NCI-H510A treated with DMSO at 0.1 percent for 48 hours (cell line): ENCODE measurements around the gene NOL9.

Experiments used
- DNase-seq: peaks from one replicate; lab custom pipeline; 2025; lab: John Stamatoyannopoulos, UW

Gene NOL9

DNA sequence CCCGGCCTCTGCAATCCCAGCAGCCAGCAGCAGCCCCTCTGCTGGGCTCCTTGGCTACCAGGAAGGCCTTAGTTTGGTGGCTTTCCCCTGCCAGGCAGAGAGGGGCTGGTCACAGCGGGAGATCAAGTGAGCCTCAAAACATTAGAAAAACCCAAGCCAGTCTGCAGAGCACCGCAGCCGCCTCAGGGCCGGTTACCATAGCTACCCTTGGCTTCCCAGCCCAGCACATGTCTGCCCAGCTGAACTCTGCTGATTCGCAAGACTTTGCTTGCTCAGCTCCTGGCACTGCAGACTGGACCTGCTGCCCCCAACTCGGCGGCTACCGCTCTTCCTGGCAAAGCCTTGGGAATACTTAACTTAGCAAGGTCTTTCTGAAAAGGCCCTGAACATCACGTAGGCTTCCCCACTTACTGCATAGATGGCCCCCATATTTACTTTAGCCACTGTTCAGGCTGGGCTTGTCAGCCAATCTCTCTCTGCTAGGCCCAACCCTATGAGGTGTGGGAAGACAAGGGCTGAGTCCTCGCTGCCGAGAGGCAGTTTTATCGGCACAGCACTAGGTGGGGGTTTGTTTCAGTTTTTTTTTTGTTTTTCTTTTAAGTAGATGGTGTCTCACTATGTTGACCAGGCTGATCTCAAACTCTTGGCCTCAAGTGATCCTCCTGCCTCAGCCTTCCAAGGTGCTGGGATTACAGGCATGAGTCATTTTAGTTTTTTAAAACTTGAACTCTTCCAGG is 34.2 kb downstream of the NOL9 start:
- DNase-seq = peak; percentile 38

DNA sequence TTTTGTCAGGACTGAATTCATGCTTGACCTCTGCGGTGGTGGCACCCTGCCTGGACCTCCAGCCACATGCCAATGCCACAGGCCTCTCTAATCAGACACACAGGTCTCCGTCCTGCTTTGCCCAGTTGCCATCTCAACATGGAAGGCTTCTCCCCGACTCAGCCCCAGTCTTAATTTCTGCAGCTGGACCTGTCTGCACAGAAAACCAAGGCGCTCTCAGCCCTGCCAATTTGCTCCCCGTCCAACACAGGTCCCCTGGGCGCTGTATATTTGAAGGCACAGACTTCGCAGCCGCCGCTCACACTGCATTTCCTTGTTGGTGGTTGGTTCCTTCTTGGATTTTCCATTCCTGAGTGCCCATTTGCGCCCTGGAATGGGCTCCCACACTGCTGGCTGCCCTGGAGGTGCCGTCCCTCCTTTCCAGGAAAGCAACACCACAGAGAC is 34.8 kb downstream of the NOL9 start:
- DNase-seq = no peak

DNA sequence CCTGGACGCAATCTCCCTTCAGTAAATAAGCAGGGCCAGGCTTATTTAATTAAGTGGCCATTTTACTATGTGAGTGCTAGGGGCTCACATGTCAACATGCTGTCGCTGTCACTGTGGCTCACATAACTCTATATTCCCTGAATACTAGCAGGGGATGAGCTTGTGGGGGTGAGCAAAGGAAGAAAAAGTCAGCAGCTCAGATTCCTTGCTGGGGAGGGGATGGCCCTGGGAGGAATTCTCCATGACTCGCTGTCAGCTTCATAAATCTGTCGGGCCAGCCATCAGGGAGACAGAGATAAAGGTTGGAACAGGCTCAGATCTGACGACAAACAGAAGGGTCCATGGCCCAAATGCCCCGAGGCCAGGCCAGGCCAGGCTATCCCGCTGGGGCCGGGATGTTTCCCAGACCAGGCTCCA is 36.9 kb downstream of the NOL9 start:
- no peak for DNase-seq

GRCh38 chr1:6515771-6516170 is 38.5 kb downstream of the NOL9 start:
- DNase-seq = no peak

GRCh38 chr1:6513320-6513801 is 41.0 kb downstream of the NOL9 start:
- DNase-seq = no peak

GRCh38 chr1:6512908-6513280 is 41.4 kb downstream of the NOL9 start:
- DNase-seq = no peak

DNA sequence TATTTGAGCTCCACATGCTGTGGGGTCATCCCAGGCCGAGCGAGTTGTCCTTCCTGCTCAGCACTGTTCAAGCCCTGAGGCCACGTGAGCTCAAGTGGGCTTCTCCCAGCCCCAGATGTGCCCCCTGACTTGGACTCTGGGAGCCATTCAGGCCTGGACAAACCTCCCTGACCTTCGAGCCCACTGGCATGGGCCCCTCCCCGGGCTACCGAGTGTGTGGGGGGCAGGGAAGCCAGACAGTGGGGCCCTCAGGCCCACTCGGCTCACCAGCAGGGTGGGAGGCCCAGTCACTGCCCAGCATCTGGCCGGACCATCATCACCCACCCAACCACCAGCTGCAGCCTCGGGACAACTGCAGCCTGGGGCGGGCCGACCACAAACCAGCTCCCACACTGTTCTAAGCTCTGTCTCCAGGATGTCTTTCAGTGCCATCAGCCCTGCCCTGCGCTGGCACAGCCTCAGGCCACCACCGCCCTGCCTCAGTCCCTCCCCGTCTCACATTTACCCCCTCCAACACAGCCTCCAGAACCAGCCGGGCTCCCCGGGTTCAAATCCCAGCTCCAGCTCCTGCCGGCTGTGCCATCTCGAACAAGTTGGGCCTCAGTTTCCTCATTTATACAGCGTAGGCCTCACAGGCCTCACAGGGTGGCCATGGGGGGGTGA is 41.9 kb downstream of the NOL9 start:
- DNase-seq = no peak

DNA sequence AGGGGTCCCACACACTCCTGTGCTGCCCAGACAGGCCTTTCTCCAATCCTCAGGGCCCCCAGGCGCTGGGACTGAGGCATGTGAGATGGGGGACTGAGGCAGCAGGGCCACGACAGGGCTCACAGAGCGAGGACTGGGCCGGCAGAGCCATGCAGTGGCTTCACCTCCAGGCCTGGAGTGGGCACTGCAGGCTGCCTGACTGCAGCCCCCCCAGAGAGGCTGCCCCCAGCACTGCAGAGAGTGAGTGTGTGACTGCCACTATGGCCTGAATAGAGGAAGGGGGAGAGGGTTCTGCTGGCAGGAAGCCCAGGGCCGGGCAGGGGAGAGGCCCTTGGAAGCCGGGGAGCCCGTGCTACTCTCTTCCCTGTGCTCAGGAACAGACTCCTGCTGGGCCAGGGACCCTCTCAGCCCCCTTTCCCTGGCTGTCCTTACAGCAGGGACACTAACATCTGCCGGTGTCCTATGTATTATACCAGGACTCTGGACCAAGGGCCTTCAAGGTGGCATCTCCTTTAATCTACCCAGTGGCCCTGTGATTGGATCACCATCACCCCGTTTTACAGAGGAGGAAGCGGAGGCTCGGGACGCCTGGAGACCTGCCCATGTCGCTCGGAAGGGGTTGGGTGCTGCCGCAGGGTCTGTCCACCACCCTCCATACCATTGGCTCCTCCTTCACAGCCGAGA is 42.6 kb downstream of the NOL9 start:
- no peak for DNase-seq

GRCh38 chr1:6511056-6511455 is 43.3 kb downstream of the NOL9 start:
- no peak for DNase-seq

- no peak for DNase-seq
Observed at GRCh38 chr1:6510493-6510892, 43.8 kb downstream of the NOL9 start.

- DNase-seq = no peak
Observed at GRCh38 chr1:6509919-6510291, 44.4 kb downstream of the NOL9 start.

DNA sequence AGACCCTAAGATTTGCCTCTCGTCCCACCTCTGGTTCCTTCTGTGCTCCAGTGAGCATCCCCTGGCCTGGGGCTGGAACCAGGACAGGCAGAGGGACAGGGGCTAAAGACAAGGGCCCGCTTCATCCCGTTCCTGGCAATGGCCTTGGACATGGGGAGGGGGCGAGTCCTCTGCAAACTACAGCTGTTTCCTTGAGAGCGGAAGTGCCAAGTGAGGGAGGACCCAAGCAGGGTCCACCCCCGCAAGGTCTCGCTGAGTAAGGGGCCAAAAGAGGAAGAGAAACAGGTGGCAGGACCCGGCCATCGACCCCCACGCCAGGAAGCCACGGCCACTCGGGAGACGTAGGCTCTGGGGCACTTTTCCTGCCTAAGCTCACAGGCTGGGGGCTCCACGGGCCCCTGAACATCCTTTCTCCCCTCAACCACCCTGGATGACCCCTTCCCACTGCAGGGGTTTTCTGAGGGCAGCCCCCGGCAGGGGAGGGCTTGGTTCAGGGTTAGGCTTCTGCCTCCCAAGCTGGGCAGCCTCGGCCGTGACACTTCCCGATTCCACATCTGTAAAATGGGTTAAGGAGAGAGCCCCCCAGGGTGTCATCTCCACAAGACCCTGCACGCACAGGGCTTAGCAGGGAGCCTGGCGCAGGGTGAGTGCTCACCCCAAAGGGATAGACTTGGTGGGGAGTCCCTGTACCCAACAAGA is 44.9 kb downstream of the NOL9 start:
- DNase-seq = no peak

- DNase-seq = no peak
Observed at GRCh38 chr1:6508816-6509189, 45.5 kb downstream of the NOL9 start.

GRCh38 chr1:6508154-6508815 is 46.0 kb downstream of the NOL9 start:
- DNase-seq = no peak

GRCh38 chr1:6507461-6507911 is 46.8 kb downstream of the NOL9 start:
- no peak for DNase-seq

- DNase-seq = no peak
Observed at GRCh38 chr1:6507037-6507428, 47.3 kb downstream of the NOL9 start.

- DNase-seq = no peak
Observed at GRCh38 chr1:6506210-6507036, 47.9 kb downstream of the NOL9 start.

- no peak for DNase-seq
Observed at GRCh38 chr1:6505367-6506209, 48.7 kb downstream of the NOL9 start.

GRCh38 chr1:6504887-6505286 is 49.4 kb downstream of the NOL9 start:
- DNase-seq = no peak
